OCI-LY3 (cell line): ENCODE data around the gene APBB2.

Experiments used
- CTCF ChIP-seq: fragments of 200-600, 300-600 bp; sonication (generic); IDR thresholded peaks from 2 replicates; pipeline ENCODE4 v1.5.1; 2014; ENCODE audit warnings: antibody characterized with exemption, low read length, low read depth
- EZH2phosphoT487 ChIP-seq: fragments of 200-600 bp; shearing (Covaris generic); IDR thresholded peaks from 2 replicates; pipeline ENCODE4 v1.6.1; 2018; ENCODE audit warnings: antibody characterized with exemption, mixed run types, low read depth

GRCh38 chr4:41148292-41148691 lies 66.0 kb downstream of the APBB2 start:
- TF ChIP-seq CTCF (no peak), EZH2phosphoT487 (no peak)
